Keratinocyte (primary cell): ENCODE measurements around the gene SPOPL. TPM values are rescaled to one million over a fixed set of nuclear protein-coding genes. Genes with fewer than 3 reads are reported as not detected.

ENCODE experiments used
- DNase-seq: peaks from one replicate; pipeline ENCODE4 v3.0.0-alpha.2; 2011; ENCODE audit warnings: low read depth, missing footprints, low spot score
- FAIRE-seq: peaks from 2 replicates; lab custom pipeline; 2011; peaks lifted over from hg19 to GRCh38; lab: Jason Lieb, UNC
- H2AFZ ChIP-seq: 2 replicates; pipeline ENCODE4 v1.6.0; 2012; ENCODE audit warnings: low read length, control low read depth, inconsistent platforms; ENCODE audit not compliant: control insufficient read depth
- H3K27ac ChIP-seq: 2 replicates; pipeline ENCODE4 v1.5.1; 2011; ENCODE audit warnings: low read length; ENCODE audit not compliant: control insufficient read depth, insufficient read depth
- H3K27me3 ChIP-seq: 3 replicates; pipeline ENCODE4 v1.6.0; 2011; ENCODE audit warnings: low read length; ENCODE audit not compliant: control insufficient read depth, insufficient read depth; ENCODE audit errors: extremely low read depth
- H3K36me3 ChIP-seq, 2 experiments: 2 replicates in 1 of 2; 3 replicates in 1 of 2; pipeline ENCODE4 v1.5.1; 2011; ENCODE audit warnings: low read length in 2 of 2, mild to moderate bottlenecking in 1 of 2; ENCODE audit not compliant: control insufficient read depth in 2 of 2, insufficient read depth in 2 of 2; ENCODE audit errors: extremely low read depth in 1 of 2
- H3K4me1 ChIP-seq: 3 replicates; pipeline ENCODE4 v1.5.1; 2011; ENCODE audit warnings: low read length; ENCODE audit not compliant: control insufficient read depth, insufficient read depth; ENCODE audit errors: extremely low read depth
- H3K4me2 ChIP-seq: 3 replicates; pipeline ENCODE4 v1.6.0; 2011; ENCODE audit warnings: low read depth, low read length; ENCODE audit not compliant: control insufficient read depth, insufficient read depth; ENCODE audit errors: extremely low read depth
- H3K4me3 ChIP-seq, 3 experiments: fragments of 200-600 bp in 1 of 3; sonication (generic) in 1 of 3; 2 replicates in 2 of 3; 3 replicates in 1 of 3; pipeline ENCODE4 v1.5.1; 2011 to 2016; ENCODE audit warnings: low read length in 3 of 3, mild to moderate bottlenecking in 3 of 3, control low read depth in 2 of 3, inconsistent platforms in 1 of 3, low read depth in 1 of 3, mixed read lengths in 1 of 3, mixed run types in 1 of 3, moderate library complexity in 1 of 3; ENCODE audit not compliant: control insufficient read depth in 2 of 3, insufficient read depth in 2 of 3; ENCODE audit errors: extremely low read depth in 1 of 3
- H3K79me2 ChIP-seq: 2 replicates; pipeline ENCODE4 v1.6.0; 2012; ENCODE audit warnings: low read length; ENCODE audit not compliant: control insufficient read depth, insufficient read depth
- H3K9ac ChIP-seq: 3 replicates; pipeline ENCODE4 v1.6.0; 2011; ENCODE audit warnings: low read length; ENCODE audit not compliant: control insufficient read depth, insufficient read depth; ENCODE audit errors: extremely low read depth
- H3K9me1 ChIP-seq: 3 replicates; pipeline ENCODE4 v1.6.0; 2011; ENCODE audit warnings: low read length; ENCODE audit not compliant: control insufficient read depth, insufficient read depth; ENCODE audit errors: extremely low read depth
- H3K9me3 ChIP-seq: 2 replicates; pipeline ENCODE4 v1.5.1; 2012; ENCODE audit warnings: low read depth, low read length; ENCODE audit not compliant: control insufficient read depth
- H4K20me1 ChIP-seq: 3 replicates; pipeline ENCODE4 v1.6.0; 2011; ENCODE audit warnings: low read length; ENCODE audit not compliant: control insufficient read depth, insufficient read depth; ENCODE audit errors: extremely low read depth
- EZH2 ChIP-seq: IDR thresholded peaks from one replicate; pipeline ENCODE4 v1.6.1; 2012; ENCODE audit warnings: inconsistent platforms, mild to moderate bottlenecking, low read length, moderate library complexity
- dilution Hi-C: fragments of 300-500 bp; cut with MboI; formaldehyde crosslinking; loops from one replicate; pipeline ENCODE4 v1.7.0; 2020; ENCODE audit warnings: low sequenced_read_pairs; ENCODE audit not compliant: extremely low pct_ligation_motif_present
- polyA plus RNA-seq, 5 experiments: library from polyadenylated mRNA; depleted of rRNA in 3 of 5; stranded (reverse) in 3 of 5; stranded (forward) in 1 of 5; unstranded in 1 of 5; fragments of >200 nt; gene quantifications; 1 replicate in 1 of 5; 2 replicates in 3 of 5; 3 replicates in 1 of 5; pipeline versions ENCODE4 v1.2.1 to v1.2.3, GENCODE V29; 2011 to 2012; ENCODE audit warnings: missing spikeins in 2 of 5, low read depth in 1 of 5, low replicate concordance in 1 of 5
- TF ChIP-seq, protein P1 (sequence below), 3 experiments: IDR thresholded peaks in 1 of 3; conservative IDR thresholded peaks in 1 of 3; optimal IDR thresholded peaks in 1 of 3; 2 replicates in 2 of 3; 3 replicates in 1 of 3; pipeline versions ENCODE3 to v1.5.1; 2011; ENCODE audit warnings: low read length in 3 of 3, mild to moderate bottlenecking in 3 of 3, moderate library complexity in 2 of 3, control low read depth in 1 of 3, inconsistent platforms in 1 of 3; ENCODE audit not compliant: insufficient read depth in 2 of 3; ENCODE audit errors: extremely low read depth in 1 of 3

SPOPL gene
- polyA plus RNA-seq, 1 donor (not counting 4 experiments of a cell fraction or from before 2014, with no cell fraction given), result 16.5 TPM

DNA sequence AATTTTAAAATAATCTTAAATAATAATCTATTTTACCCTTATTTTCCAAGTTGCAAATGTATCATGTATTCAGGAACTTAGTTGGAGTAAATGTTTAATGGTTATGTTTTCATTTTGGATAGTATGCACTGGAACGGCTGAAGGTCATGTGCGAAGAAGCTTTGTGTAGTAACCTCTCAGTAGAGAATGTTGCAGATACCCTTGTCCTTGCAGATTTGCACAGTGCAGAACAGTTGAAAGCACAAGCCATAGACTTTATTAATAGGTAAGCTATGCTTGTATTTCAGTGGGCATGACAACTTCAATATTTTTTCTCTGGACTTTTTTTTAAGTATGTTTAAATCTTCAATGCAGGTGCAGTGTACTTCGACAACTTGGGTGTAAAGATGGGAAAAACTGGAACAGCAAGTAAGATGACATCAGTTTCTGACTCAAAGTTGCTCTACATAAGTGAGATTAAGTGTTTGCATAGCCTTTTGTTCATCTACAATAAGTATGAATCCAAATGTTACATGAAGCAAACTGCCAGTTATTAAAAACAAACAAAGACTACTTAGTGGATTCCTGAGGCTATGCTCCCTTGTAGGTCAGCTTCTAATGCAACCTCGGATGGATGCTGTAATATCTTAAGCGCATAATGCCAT, 63.1 kb downstream of the SPOPL start:
- DNase-seq, result no peak

DNA sequence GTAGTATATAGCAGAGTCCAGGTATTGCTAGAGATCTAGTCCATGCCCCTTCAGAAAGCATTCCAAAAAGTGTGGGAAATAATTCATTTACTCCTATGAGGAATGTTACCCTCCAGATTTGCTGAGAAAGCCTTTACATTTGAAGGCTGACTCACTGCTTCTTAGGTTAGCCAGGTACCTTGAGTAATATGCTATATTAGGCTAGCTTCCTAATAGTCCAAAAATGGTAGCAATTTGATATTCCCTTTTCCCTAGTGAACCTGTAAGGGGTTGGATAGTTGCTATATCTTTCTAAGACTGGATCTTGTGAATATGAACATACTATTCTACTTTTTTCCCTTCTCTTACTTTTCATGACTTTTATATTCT, 63.6 kb downstream of the SPOPL start:
- FAIRE-seq (no peak), DNase-seq (no peak)
- no peaks in the 10 kb centered on the region for H3K79me2 ChIP-seq
- no peak overlapping the region for H3K9ac ChIP-seq
- TF ChIP-seq, protein P1, sequence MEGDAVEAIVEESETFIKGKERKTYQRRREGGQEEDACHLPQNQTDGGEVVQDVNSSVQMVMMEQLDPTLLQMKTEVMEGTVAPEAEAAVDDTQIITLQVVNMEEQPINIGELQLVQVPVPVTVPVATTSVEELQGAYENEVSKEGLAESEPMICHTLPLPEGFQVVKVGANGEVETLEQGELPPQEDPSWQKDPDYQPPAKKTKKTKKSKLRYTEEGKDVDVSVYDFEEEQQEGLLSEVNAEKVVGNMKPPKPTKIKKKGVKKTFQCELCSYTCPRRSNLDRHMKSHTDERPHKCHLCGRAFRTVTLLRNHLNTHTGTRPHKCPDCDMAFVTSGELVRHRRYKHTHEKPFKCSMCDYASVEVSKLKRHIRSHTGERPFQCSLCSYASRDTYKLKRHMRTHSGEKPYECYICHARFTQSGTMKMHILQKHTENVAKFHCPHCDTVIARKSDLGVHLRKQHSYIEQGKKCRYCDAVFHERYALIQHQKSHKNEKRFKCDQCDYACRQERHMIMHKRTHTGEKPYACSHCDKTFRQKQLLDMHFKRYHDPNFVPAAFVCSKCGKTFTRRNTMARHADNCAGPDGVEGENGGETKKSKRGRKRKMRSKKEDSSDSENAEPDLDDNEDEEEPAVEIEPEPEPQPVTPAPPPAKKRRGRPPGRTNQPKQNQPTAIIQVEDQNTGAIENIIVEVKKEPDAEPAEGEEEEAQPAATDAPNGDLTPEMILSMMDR (optimal IDR thresholded peaks at IDR 0.05 in 1 of 3, IDR thresholded peaks at IDR 0.05 in 1 of 3, conservative IDR thresholded peaks at IDR 0.05 in 1 of 3; ENCODE audit: extremely low read depth in 1 of 3, insufficient read depth in 2 of 3, low read length in 3 of 3), result no peak
- no peak for TF ChIP-seq EZH2
- no peak overlapping the region for H3K27ac ChIP-seq
- H3K4me2 ChIP-seq, result no peak overlapping the region
- H3K9me3 ChIP-seq, result no peaks in the 10 kb centered on the region
- H2AFZ ChIP-seq, result no peak overlapping the region
- peaks cover 3 to 4% of the 10 kb centered on the region in 2 experiments for H3K36me3 ChIP-seq
- dilution Hi-C loops, result no loop called here
- no peaks in the 10 kb centered on the region for H3K27me3 ChIP-seq
- no peak overlapping the region for H3K4me3 ChIP-seq
- H4K20me1 ChIP-seq, result no peaks in the 10 kb centered on the region
- H3K4me1 ChIP-seq, result no peaks in the 10 kb centered on the region
- no peaks in the 10 kb centered on the region for H3K9me1 ChIP-seq

More for the DNA sequence above, 63.1 kb downstream of the SPOPL start:
- Histone ChIP-seq H3K4me3 (no peak overlapping the region), H3K36me3 (peaks cover 3 to 4% of the 10 kb centered on the region in 2 experiments), H3K9me3 (no peaks in the 10 kb centered on the region), H3K9ac (no peak overlapping the region), H3K4me1 (no peaks in the 10 kb centered on the region), H2AFZ (no peak overlapping the region), H3K79me2 (no peaks in the 10 kb centered on the region), H3K27me3 (no peaks in the 10 kb centered on the region), H4K20me1 (no peaks in the 10 kb centered on the region), H3K4me2 (no peak overlapping the region), H3K9me1 (no peaks in the 10 kb centered on the region), H3K27ac (no peak overlapping the region)
- TF ChIP-seq, protein P1 (optimal IDR thresholded peaks at IDR 0.05 in 1 of 3, IDR thresholded peaks at IDR 0.05 in 1 of 3, conservative IDR thresholded peaks at IDR 0.05 in 1 of 3; ENCODE audit: extremely low read depth in 1 of 3, insufficient read depth in 2 of 3, low read length in 3 of 3), result no peak
- TF ChIP-seq EZH2, result no peak
- FAIRE-seq, result no peak
- dilution Hi-C loops, result no loop called here
